Thyroid gland (tissue), 4 donors: ENCODE measurements around the gene DRG2. TPM values are rescaled to one million over a fixed set of nuclear protein-coding genes. Genes with fewer than 3 reads are reported as not detected.

Source experiments
- DNase-seq, 2 donors: peaks; one replicate each; pipeline ENCODE4 v3.0.0-alpha.2; 2019
- H3K27ac ChIP-seq, 3 donors: fragments of 200-600 bp; sonication (generic); 1 replicate in 2 of 3; 2 replicates in 1 of 3; pipeline ENCODE4 v1.5.1; 2016 to 2019; ENCODE audit warnings: mild to moderate bottlenecking in 1 of 3, moderate library complexity in 1 of 3
- H3K27me3 ChIP-seq: fragments of 200-600 bp; sonication (generic); one replicate; pipeline ENCODE4 v1.5.1; 2019
- H3K36me3 ChIP-seq, 2 donors: fragments of 200-600 bp; sonication (generic); one replicate each; pipeline ENCODE4 v1.5.1; 2016 to 2019
- H3K4me1 ChIP-seq, 2 donors: fragments of 200-600 bp; sonication (generic); one replicate each; pipeline ENCODE4 v1.5.1; 2017 to 2019
- H3K4me3 ChIP-seq, 3 donors: fragments of 200-600 bp; sonication (generic); replicated peaks in 1 of 3; 1 replicate in 2 of 3; 2 replicates in 1 of 3; pipeline ENCODE4 v1.5.1; 2016; ENCODE audit warnings: mild to moderate bottlenecking in 1 of 3
- H3K9me3 ChIP-seq: fragments of 200-600 bp; sonication (generic); one replicate; pipeline ENCODE4 v1.5.1; 2017
- CTCF ChIP-seq, 6 experiments: fragments of 200-600 bp in 3 of 6; fragments of 450-650 bp in 3 of 6; sonication (generic) in 3 of 6; IDR thresholded peaks; one replicate each; pipeline ENCODE4 v1.5.1; 2016 to 2019; ENCODE audit warnings: antibody characterized with exemption in 6 of 6, mild to moderate bottlenecking in 2 of 6, inconsistent platforms in 1 of 6, moderate library complexity in 1 of 6
- POLR2A ChIP-seq, 2 donors: fragments of 450-650 bp; IDR thresholded peaks; one replicate each; pipeline ENCODE4 v1.6.1; 2017; ENCODE audit warnings: antibody characterized with exemption in 2 of 2, mild to moderate bottlenecking in 2 of 2, moderate library complexity in 1 of 2
- WGBS, 2 donors: methylation state at CpG; one replicate each; pipeline ENCODE4 v1.1.5; 2017; 5-methylcytosine and 5-hydroxymethylcytosine counted together
- intact Hi-C: fragments of 100-400 bp; cut with DNase I; formaldehyde crosslinking; loops from one replicate; pipeline ENCODE4 v1.15.1; 2023
- total RNA-seq, 4 donors: library from RNA; depleted of rRNA; stranded (reverse); fragments of >200 nt; gene quantifications; one replicate each; pipeline ENCODE4 v1.2.3, GENCODE V29; 2016

The DRG2 gene
- total RNA-seq, 4 donors from 2014 or later, result 35.3 to 88.8 (median 59.2) TPM

GRCh38 chr17:18093616-18094408 lies 6.1 kb downstream of the DRG2 start:
- peak; percentile 35 to 46 for DNase-seq
- Histone ChIP-seq H3K4me3 (no peak overlapping the region), H3K4me1 (peaks cover 0 to 3% of the 10 kb centered on the region in 2 donors), H3K27ac (no peak overlapping the region), H3K36me3 (peaks cover 29 to 45% of the 10 kb centered on the region in 2 donors), H3K9me3 (no peaks in the 10 kb centered on the region), H3K27me3 (no peaks in the 10 kb centered on the region)
- 78 to 81% methylated on average over 15 of the region's 15 CpGs for WGBS, 2 donors
- TF ChIP-seq CTCF (IDR thresholded peaks at IDR 0.05) (no peak), POLR2A (IDR thresholded peaks at IDR 0.05) (no peak)
- intact Hi-C loops, result no loop called here

- H3K9me3 ChIP-seq, result no peaks in the 10 kb centered on the region
- H3K36me3 ChIP-seq, result peaks cover 33 to 51% of the 10 kb centered on the region in 2 donors
- H3K27me3 ChIP-seq, result no peaks in the 10 kb centered on the region
- DNase-seq, result no peak
- intact Hi-C loops, result no loop called here
- WGBS, 2 donors, result 97 to 98% methylated on average over 10 of the region's 10 CpGs
- H3K4me3 ChIP-seq, result no peak overlapping the region
- H3K4me1 ChIP-seq, result no peaks in the 10 kb centered on the region
- TF ChIP-seq POLR2A (IDR thresholded peaks at IDR 0.05) (no peak), CTCF (IDR thresholded peaks at IDR 0.05) (no peak)
- H3K27ac ChIP-seq, result no peak overlapping the region
Observed at GRCh38 chr17:18094409-18094807, 6.7 kb downstream of the DRG2 start.

GRCh38 chr17:18099516-18099915 lies 11.8 kb downstream of the DRG2 start:
- no peak for DNase-seq
- Histone ChIP-seq H3K9me3 (no peaks in the 10 kb centered on the region), H3K27ac (no peak overlapping the region), H3K27me3 (no peaks in the 10 kb centered on the region), H3K36me3 (peaks cover 43 to 52% of the 10 kb centered on the region in 2 donors), H3K4me1 (no peaks in the 10 kb centered on the region), H3K4me3 (no peak overlapping the region)
- TF ChIP-seq POLR2A (IDR thresholded peaks at IDR 0.05) (no peak), CTCF (IDR thresholded peaks at IDR 0.05) (no peak)
- intact Hi-C loops, result no loop called here
- 91 to 97% methylated on average over 14 of the region's 14 CpGs for WGBS, 2 donors

- intact Hi-C loops, result no loop called here
- Histone ChIP-seq H3K27ac (no peak overlapping the region), H3K27me3 (no peaks in the 10 kb centered on the region), H3K4me3 (no peak overlapping the region), H3K4me1 (no peaks in the 10 kb centered on the region), H3K36me3 (peaks cover 36 to 45% of the 10 kb centered on the region in 2 donors), H3K9me3 (no peaks in the 10 kb centered on the region)
- TF ChIP-seq POLR2A (IDR thresholded peaks at IDR 0.05) (no peak), CTCF (IDR thresholded peaks at IDR 0.05) (no peak)
- 86 to 91% methylated on average over 9 to 10 of the region's 10 CpGs for WGBS, 2 donors
- no peak for DNase-seq
Observed at GRCh38 chr17:18100616-18101015, 12.9 kb downstream of the DRG2 start.

GRCh38 chr17:18101828-18102227 lies 14.1 kb downstream of the DRG2 start:
- no peak overlapping the region for H3K27ac ChIP-seq
- H3K27me3 ChIP-seq, result no peaks in the 10 kb centered on the region
- H3K36me3 ChIP-seq, result peaks cover 26 to 35% of the 10 kb centered on the region in 2 donors
- H3K4me3 ChIP-seq, result no peak overlapping the region
- no peak for TF ChIP-seq CTCF (IDR thresholded peaks at IDR 0.05)
- no peak for TF ChIP-seq POLR2A (IDR thresholded peaks at IDR 0.05)
- 91% methylated on average over 7 to 9 of the region's 9 CpGs for WGBS, 2 donors
- no peak for DNase-seq
- no peaks in the 10 kb centered on the region for H3K4me1 ChIP-seq
- no peaks in the 10 kb centered on the region for H3K9me3 ChIP-seq
- intact Hi-C loops, result no loop called here
